GM19351 (cell line): Measurements from ENCODE around the gene IL21R.
"Not testable (repeated sequence)": the region's sequence is repeated elsewhere in the genome, so short reads cannot be mapped to it uniquely, and the experiment has no call there.

Experiments
- ATAC-seq: cut with Tn5 transposase; IDR thresholded peaks from one replicate; pipeline ENCODE4 v1.9.1; 2021; ENCODE audit warnings: mild to moderate bottlenecking, moderate library complexity; ENCODE audit not compliant: unreplicated experiment

The IL21R gene

GRCh38 chr16:27426423-27427408, 24.7 kb downstream of the IL21R start:
- peak; percentile 79 for ATAC-seq

- no peak for ATAC-seq
Measured at GRCh38 chr16:27427538-27427937, 25.6 kb downstream of the IL21R start.

- no peak for ATAC-seq
Measured at GRCh38 chr16:27428026-27428785, 26.2 kb downstream of the IL21R start.

GRCh38 chr16:27429330-27429871, 27.4 kb downstream of the IL21R start:
- no peak for ATAC-seq

GRCh38 chr16:27429981-27430441, 28.0 kb downstream of the IL21R start:
- ATAC-seq = no peak

- no peak for ATAC-seq
Measured at GRCh38 chr16:27430512-27430911, 28.5 kb downstream of the IL21R start.

- ATAC-seq = no peak
Measured at GRCh38 chr16:27430923-27431484, 29.0 kb downstream of the IL21R start.

- ATAC-seq = no peak
Measured at GRCh38 chr16:27431773-27432532, 30.0 kb downstream of the IL21R start.

- ATAC-seq = no peak
Measured at GRCh38 chr16:27432558-27432957, 30.6 kb downstream of the IL21R start.

GRCh38 chr16:27433191-27433590, 31.2 kb downstream of the IL21R start:
- ATAC-seq = not testable (repeated sequence)

GRCh38 chr16:27433636-27434035, 31.7 kb downstream of the IL21R start:
- ATAC-seq = no peak

GRCh38 chr16:27434141-27435051, 32.4 kb downstream of the IL21R start:
- ATAC-seq = no peak

GRCh38 chr16:27435146-27435545, 33.2 kb downstream of the IL21R start:
- not testable (repeated sequence) for ATAC-seq

GRCh38 chr16:27436065-27436464, 34.1 kb downstream of the IL21R start:
- no peak for ATAC-seq

GRCh38 chr16:27436921-27437650, 35.1 kb downstream of the IL21R start:
- ATAC-seq = no peak

- no peak for ATAC-seq
Measured at GRCh38 chr16:27437946-27438345, 36.0 kb downstream of the IL21R start.

- ATAC-seq = no peak
Measured at GRCh38 chr16:27439271-27440018, 37.5 kb downstream of the IL21R start.

- no peak for ATAC-seq
Measured at GRCh38 chr16:27441276-27441675, 39.3 kb downstream of the IL21R start.
